Neural progenitor cell (in vitro differentiated cells): Measurements from ENCODE around the gene NUP210. TPM values are rescaled to one million over a fixed set of nuclear protein-coding genes. Genes with fewer than 3 reads are reported as not detected.

Source experiments
- DNase-seq: peaks from one replicate; pipeline ENCODE4 v3.0.0-alpha.2; 2016; ENCODE audit warnings: low spot score
- H2AFZ ChIP-seq: fragments of 200-600 bp; sonication (generic); replicated peaks from 2 replicates; pipeline ENCODE4 v1.6.1; 2016; ENCODE audit warnings: antibody characterized with exemption
- H3F3A ChIP-seq: fragments of 200-600 bp; sonication (generic); 2 replicates; pipeline ENCODE4 v1.6.1; 2016; ENCODE audit warnings: antibody characterized with exemption, low read depth
- H3K27ac ChIP-seq: fragments of 200-600 bp; sonication (generic); 2 replicates; pipeline ENCODE4 v1.5.1; 2016; ENCODE audit warnings: mild to moderate bottlenecking
- H3K27me3 ChIP-seq: fragments of 200-600 bp; sonication (generic); 2 replicates; pipeline ENCODE4 v1.6.1; 2016; ENCODE audit warnings: mild to moderate bottlenecking, moderate library complexity
- H3K36me3 ChIP-seq: fragments of 200-600 bp; sonication (generic); 2 replicates; pipeline ENCODE4 v1.5.1; 2016
- H3K4me1 ChIP-seq: fragments of 200-600 bp; sonication (generic); 2 replicates; pipeline ENCODE4 v1.6.1; 2016; ENCODE audit warnings: mixed run types
- H3K4me2 ChIP-seq: fragments of 200-600 bp; sonication (generic); 2 replicates; pipeline ENCODE4 v1.6.1; 2016
- H3K4me3 ChIP-seq: fragments of 200-600 bp; sonication (generic); 2 replicates; pipeline ENCODE4 v1.5.1; 2016
- H3K79me2 ChIP-seq: fragments of 200-600 bp; sonication (generic); 2 replicates; pipeline ENCODE4 v1.6.1; 2016; ENCODE audit warnings: low read depth
- H3K9ac ChIP-seq: fragments of 200-600 bp; sonication (generic); 2 replicates; pipeline ENCODE4 v1.6.1; 2016
- H3K9me3 ChIP-seq: fragments of 200-600 bp; sonication (generic); 2 replicates; pipeline ENCODE4 v1.5.1; 2016; ENCODE audit warnings: low read depth
- H4K20me1 ChIP-seq: fragments of 200-600 bp; sonication (generic); 2 replicates; pipeline ENCODE4 v1.6.1; 2016; ENCODE audit warnings: low read depth
- H3K27ac Mint-ChIP-seq: 3 replicates; pipeline ENCODE4 v1.8.0; 2021; ENCODE audit warnings: mixed read lengths
- H3K27me3 Mint-ChIP-seq: 2 replicates; pipeline ENCODE4 v1.8.0; 2022; ENCODE audit warnings: low read depth, mild to moderate bottlenecking, inconsistent platforms, moderate library complexity, mixed read lengths; ENCODE audit not compliant: insufficient read depth
- H3K36me3 Mint-ChIP-seq: 3 replicates; pipeline ENCODE4 v1.8.0; 2021; ENCODE audit warnings: mixed read lengths
- H3K4me1 Mint-ChIP-seq: 3 replicates; pipeline ENCODE4 v1.8.0; 2021; ENCODE audit warnings: mixed read lengths
- H3K4me3 Mint-ChIP-seq: 3 replicates; pipeline ENCODE4 v1.8.0; 2021; ENCODE audit warnings: mild to moderate bottlenecking, moderate library complexity, mixed read lengths
- H3K9me3 Mint-ChIP-seq: 3 replicates; pipeline ENCODE4 v1.8.0; 2020; ENCODE audit warnings: mixed read lengths
- CTCF ChIP-seq: fragments of 200-600 bp; sonication (generic); IDR thresholded peaks from 2 replicates; pipeline ENCODE4 v1.5.1; 2017; ENCODE audit warnings: antibody characterized with exemption, mild to moderate bottlenecking
- EZH2 ChIP-seq: fragments of 200-600 bp; sonication (generic); IDR thresholded peaks from 2 replicates; pipeline ENCODE4 v1.6.1; 2017; ENCODE audit warnings: antibody characterized with exemption, mild to moderate bottlenecking, moderate library complexity
- EZH2phosphoT487 ChIP-seq: fragments of 200-600 bp; sonication (generic); IDR thresholded peaks from 2 replicates; pipeline ENCODE4 v1.6.1; 2017; ENCODE audit warnings: antibody characterized with exemption
- total RNA-seq: library from RNA; depleted of rRNA; stranded (reverse); fragments of >200 nt; gene quantifications from 2 replicates; pipeline ENCODE4 v1.2.3, GENCODE V29; 2015; ENCODE audit warnings: low replicate concordance

NUP210 gene
- total RNA-seq, 1 donor from 2014 or later = 37.1 TPM

GRCh38 chr3:13318626-13319470 lies 101.3 kb downstream of the NUP210 start:
- Histone ChIP-seq H2AFZ (no peak overlapping the region), H3K9me3 (no peaks in the 10 kb centered on the region)

GRCh38 chr3:13317596-13318320 lies 102.4 kb downstream of the NUP210 start:
- Histone ChIP-seq H3K9me3 (no peaks in the 10 kb centered on the region), H4K20me1 (no peaks in the 10 kb centered on the region), H3K9ac (no peak overlapping the region), H3K79me2 (no peaks in the 10 kb centered on the region), H3K4me2 (no peak overlapping the region), H3K27me3 (no peaks in the 10 kb centered on the region), H3F3A (no peaks in the 10 kb centered on the region), H3K36me3 (no peaks in the 10 kb centered on the region), H3K4me1 (no peaks in the 10 kb centered on the region), H3K27ac (no peak overlapping the region), H3K4me3 (no peak overlapping the region), H2AFZ (no peak overlapping the region)
- Mint-ChIP-seq H3K4me1 (no peaks in the 10 kb centered on the region), H3K9me3 (no peaks in the 10 kb centered on the region), H3K27me3 (peaks cover 2% of the 10 kb centered on the region), H3K36me3 (peaks cover 19% of the 10 kb centered on the region), H3K4me3 (peak overlapping the region; percentile 38), H3K27ac (no peak overlapping the region)
- no peak for DNase-seq
- TF ChIP-seq EZH2 (no peak), EZH2phosphoT487 (no peak), CTCF (no peak)

More at GRCh38 chr3:13318626-13319470, 101.3 kb downstream of the NUP210 start:
- peaks cover 22% of the 10 kb centered on the region for H3K36me3 Mint-ChIP-seq
- H3K4me1 Mint-ChIP-seq = no peaks in the 10 kb centered on the region
- H3K27me3 Mint-ChIP-seq = no peaks in the 10 kb centered on the region
- Histone ChIP-seq H3F3A (no peaks in the 10 kb centered on the region), H3K4me1 (no peaks in the 10 kb centered on the region), H3K4me2 (no peak overlapping the region), H3K79me2 (no peaks in the 10 kb centered on the region), H3K9ac (no peak overlapping the region), H3K27me3 (no peaks in the 10 kb centered on the region), H3K27ac (no peak overlapping the region), H3K36me3 (no peaks in the 10 kb centered on the region), H3K4me3 (no peak overlapping the region), H4K20me1 (no peaks in the 10 kb centered on the region)
- H3K27ac Mint-ChIP-seq = no peak overlapping the region
- no peaks in the 10 kb centered on the region for H3K9me3 Mint-ChIP-seq
- no peak for DNase-seq
- H3K4me3 Mint-ChIP-seq = no peak overlapping the region
- no peak for TF ChIP-seq EZH2phosphoT487
- TF ChIP-seq CTCF = no peak
- no peak for TF ChIP-seq EZH2

- Mint-ChIP-seq H3K27me3 (peaks cover 2% of the 10 kb centered on the region), H3K9me3 (no peaks in the 10 kb centered on the region), H3K4me3 (no peak overlapping the region), H3K4me1 (no peaks in the 10 kb centered on the region), H3K36me3 (peaks cover 18% of the 10 kb centered on the region), H3K27ac (no peak overlapping the region)
- Histone ChIP-seq H2AFZ (no peak overlapping the region), H3K4me3 (no peak overlapping the region), H4K20me1 (no peaks in the 10 kb centered on the region), H3K9ac (no peak overlapping the region), H3K79me2 (no peaks in the 10 kb centered on the region), H3K36me3 (no peaks in the 10 kb centered on the region), H3K9me3 (no peaks in the 10 kb centered on the region), H3K27me3 (no peaks in the 10 kb centered on the region), H3K27ac (no peak overlapping the region), H3K4me2 (no peak overlapping the region), H3K4me1 (no peaks in the 10 kb centered on the region), H3F3A (no peaks in the 10 kb centered on the region)
- no peak for DNase-seq
- no peak for TF ChIP-seq EZH2
- no peak for TF ChIP-seq EZH2phosphoT487
- no peak for TF ChIP-seq CTCF
These were observed 103.5 kb downstream of the NUP210 start for GRCh38 chr3:13316603-13317002.
